Glomerular visceral epithelial cell (primary cell): Measurements from ENCODE around the gene CDK6.
"Not testable (repeated sequence)": the region's sequence is repeated elsewhere in the genome, so short reads cannot be mapped to it uniquely, and the experiment has no call there.

ENCODE experiments used
- DNase-seq: peaks from one replicate; pipeline ENCODE4 v3.0.0-alpha.2; 2016; ENCODE audit errors: extremely low spot score

The CDK6 gene

DNA sequence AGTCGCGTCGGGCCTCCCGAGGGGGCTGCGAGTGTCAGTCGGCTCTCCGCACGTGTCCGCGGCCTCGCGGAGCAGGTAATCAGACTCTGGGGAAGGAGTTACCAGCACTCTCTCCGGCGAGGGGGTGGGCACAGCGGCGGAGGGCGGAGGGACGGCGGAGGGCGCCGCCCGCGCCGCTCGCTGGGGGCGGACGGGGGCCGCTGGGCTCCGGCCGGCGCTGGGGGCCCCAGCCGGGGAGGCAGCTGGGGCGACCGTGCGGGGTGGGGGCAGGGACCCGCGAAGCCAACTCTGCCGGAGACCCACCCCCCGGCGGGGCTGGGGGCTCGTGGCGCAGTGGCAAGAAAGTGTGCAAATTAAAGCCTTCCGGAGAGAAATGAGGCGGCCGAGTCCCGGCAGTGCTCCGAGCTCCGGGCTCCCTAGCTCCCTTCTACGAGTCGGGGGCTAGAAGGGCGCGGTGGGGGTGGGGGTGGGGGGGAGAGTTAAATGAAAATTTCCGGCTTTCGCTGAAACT, at the start of gene CDK6:
Gene CDK6, minus strand, starts transcription at position 85 of the 511 bp plus-strand sequence. CDS start 3,250 bp downstream, outside the sequence.
- peak; percentile 74 for DNase-seq

- DNase-seq = not testable (repeated sequence)
Measured at GRCh38 chr7:92886039-92886438, 49.7 kb upstream of the CDK6 start.

- no peak for DNase-seq
Measured at GRCh38 chr7:92884218-92884617, 47.8 kb upstream of the CDK6 start.

DNA sequence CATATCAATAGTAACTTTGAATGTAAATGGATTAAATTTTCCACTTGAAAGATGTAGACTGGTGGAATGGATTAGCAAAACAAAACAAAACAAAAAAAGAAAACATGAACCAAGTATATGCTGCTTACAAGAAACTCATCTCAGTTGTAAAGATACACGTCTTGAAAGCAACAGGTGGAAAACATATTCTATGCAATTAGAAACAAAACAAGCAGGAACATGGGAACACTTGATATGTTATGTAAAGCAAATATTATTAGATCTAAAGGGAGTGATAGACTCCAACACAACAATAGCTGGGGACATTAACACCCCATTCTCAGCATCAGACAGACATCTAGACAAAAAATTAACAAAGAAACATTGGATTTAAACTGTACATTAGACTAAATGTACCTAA, 46.4 kb upstream of the CDK6 start:
- no peak for DNase-seq

GRCh38 chr7:92881091-92881485, 44.7 kb upstream of the CDK6 start:
- DNase-seq = no peak

DNA sequence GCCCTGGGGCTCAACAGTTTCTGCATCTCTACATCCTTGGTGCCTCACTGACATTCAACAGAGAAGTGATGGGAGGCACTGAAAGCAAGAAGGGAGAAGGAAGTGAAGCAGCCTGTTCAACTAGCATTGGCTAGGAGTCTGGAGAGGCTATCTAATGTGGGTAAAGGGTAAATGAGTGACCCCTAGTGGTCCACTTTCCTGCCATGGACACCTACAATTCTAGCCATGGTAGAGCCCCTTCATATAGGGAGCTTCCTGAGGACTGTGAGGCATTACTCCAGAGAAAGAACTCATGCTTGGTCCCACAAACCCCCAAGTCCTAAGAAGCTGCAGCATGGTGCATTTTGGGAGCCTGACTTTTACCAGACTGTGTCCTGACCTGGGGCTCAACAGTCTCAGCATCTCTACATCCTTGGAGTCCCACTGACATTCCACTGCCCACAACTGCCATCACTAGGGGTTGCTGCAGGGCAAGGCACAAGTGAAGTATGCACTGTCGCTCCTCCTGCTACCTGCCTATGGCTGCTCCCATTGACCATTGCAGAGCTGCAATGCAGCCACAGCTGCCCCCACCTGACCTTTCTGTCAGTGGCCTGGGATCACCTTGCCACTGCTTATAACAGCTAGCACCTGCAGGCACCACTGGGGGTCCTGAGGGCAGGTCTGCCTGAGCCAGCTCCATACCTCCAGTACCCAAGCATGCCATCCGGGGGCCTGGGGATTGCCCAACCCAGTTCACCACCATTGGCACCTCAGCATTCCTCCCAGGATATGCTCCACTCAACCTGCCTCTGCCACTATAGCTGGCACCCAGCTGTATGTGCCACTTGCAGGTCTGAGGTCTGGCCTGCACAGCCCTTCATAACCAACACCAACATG, 44.1 kb upstream of the CDK6 start:
- DNase-seq = no peak

- DNase-seq = no peak
Measured at GRCh38 chr7:92877367-92877766, 41.0 kb upstream of the CDK6 start.

- no peak for DNase-seq
Measured at GRCh38 chr7:92876836-92877235, 40.5 kb upstream of the CDK6 start.

DNA sequence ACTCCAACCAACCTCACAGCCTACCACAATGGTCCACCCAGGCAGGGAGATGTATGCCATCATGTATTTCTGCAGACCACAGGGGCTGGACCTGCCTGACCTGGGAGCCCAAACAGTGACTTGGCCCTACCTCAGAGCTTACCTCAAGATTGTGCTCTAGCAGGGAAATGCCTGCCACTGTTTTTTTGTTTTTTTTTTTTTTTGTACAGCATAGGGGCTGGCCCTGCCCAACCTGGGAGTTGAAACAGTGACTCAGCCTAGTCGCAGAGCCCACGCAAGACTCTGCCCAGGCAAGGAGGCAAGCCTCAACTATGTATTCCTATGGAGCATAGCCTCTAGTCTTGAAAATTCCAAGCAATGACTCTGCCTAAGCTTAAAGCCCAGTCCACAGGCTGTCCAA, 39.3 kb upstream of the CDK6 start:
- peak; percentile 7 for DNase-seq

- no peak for DNase-seq
Measured at GRCh38 chr7:92875173-92875572, 38.8 kb upstream of the CDK6 start.

DNA sequence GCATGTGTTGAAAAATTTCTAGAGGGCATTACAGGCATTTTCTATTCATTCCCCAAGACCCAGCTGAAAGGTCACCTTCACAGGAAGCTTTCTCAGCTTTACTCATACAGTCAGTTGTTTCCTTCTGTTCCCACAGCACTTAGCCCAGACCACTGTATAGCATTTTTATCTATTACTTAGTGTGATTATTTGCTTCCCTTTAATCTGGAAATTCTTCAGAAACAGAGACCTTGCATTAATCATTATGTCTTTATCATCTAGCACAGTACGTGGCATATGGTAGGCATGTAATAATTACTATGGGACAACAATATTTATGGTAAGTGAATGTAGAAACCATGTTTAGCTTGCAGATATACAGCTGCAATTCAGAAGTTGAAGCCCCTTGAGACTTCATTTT, 38.2 kb upstream of the CDK6 start:
- no peak for DNase-seq

DNA sequence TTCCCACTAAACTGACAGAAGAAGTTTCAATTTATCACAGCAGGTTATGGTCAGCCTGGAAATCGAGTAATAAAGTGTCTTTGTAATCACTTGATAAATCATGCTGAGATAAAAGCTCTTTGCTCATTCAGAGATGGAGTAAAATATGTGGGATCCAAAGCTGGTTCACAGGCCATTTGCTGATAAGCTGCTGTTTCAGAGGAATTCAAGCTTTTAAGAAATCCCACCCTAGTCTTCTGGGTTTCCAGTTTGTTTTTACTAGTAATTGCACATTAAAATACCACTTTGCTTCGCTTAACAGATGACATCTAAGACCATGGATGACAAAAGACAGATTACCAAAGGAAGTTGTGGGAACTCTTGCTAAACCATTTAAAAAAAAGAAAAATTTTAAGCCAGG, 37.4 kb upstream of the CDK6 start:
- no peak for DNase-seq

- DNase-seq = no peak
Measured at GRCh38 chr7:92872701-92873100, 36.3 kb upstream of the CDK6 start.

DNA sequence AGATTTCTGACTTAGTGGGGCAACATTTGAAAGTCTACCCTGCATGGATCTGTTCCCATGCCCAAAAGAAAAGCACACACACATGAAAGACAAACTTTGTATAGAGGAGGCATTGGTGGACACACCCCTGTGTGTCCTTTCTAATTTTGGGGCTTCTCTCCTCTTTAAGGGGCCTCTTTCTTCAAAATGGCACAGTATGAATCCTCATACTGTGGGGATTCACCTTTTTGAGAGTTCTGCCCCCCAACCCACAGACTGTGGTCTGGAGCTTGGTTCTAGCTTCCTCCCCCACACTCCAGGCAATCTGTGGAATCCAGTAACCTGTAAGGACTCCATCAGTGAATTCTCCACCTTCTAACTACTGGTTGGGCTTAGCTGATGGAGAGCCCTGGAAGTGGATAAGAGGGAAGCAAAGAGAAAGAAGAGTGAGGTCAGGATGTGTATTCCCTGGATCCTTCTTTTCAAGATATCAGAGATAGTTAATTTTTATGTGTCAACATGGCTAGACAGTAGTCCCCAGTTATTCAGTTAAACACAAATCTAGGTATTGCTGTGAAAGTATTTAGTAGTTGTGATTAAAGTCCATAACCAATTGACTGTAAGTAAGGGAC, 32.4 kb upstream of the CDK6 start:
- no peak for DNase-seq

- not testable (repeated sequence) for DNase-seq
Measured at GRCh38 chr7:92864169-92864568, 27.8 kb upstream of the CDK6 start.

DNA sequence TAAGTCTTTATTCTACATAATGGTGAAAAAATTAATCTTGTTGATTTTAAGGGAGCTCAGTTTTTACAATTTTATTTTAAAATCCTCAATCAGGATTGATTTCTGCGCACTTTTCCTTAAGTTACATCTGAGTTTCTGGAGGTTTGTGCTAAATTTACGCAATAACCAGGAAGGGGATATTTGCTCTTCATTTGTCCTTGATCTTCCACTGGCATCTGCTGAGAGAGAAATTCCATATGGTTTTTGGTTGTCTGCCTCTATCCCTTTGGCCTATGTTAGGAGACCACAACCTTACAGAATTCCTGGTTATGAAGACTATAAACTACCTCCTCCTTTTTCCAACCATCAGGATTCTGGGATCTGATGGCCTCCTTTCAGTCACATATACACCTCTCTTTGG, 20.1 kb upstream of the CDK6 start:
- DNase-seq = no peak

DNA sequence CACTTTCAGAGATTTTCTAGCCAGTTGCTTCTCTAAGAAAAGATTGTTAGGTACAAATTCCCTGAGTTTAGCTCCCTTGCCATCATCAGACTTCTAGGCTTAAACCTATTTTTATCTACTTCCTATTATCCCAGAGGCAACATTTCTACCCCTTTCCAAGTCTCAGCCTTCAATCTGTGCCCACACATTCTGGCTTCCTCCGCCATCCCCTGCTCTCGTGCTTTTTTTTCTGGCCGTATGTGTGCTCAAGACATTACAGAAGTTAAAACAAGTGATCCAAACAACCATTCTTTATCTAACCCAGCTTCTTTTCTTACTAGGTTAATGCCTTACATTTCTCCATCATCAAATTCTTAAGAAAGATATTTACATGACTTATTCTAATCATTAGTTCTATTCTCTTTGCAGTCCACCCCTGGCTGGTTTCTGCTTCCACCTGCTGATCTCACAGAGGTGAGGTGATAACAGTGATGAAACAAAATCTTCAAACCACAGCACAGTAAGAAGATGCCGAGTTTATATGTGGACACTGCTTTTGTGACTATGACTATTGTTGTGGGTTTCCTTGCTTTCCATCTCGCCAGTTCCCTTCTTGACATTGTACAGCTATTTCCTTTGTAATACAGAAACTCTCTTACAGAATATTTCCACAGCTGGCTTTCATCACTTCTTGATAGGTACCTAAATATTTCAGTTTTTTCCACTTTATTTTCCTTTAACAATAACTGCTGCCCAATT, 18.3 kb upstream of the CDK6 start:
- no peak for DNase-seq

DNA sequence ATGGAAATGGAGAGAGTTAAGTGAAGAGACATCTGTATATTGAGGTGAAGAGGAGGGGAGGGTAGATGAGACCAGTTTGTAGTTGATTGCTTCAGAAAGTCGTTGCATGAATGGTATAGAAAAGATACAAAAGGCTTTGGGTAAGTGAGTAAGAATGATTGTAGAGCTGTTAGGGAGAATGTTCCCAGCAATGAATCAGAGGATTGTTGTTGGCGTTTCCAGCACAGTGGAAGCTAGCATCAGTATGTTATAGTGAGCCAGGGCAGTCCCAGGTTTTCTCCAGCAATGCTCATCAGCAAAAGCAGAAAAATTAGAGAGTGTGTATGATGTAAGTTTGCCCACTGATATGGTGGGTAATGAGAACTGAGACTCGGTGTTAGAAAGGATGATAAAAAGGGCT, 15.4 kb upstream of the CDK6 start:
- no peak for DNase-seq

- no peak for DNase-seq
Measured at GRCh38 chr7:92850516-92850915, 14.1 kb upstream of the CDK6 start.

DNA sequence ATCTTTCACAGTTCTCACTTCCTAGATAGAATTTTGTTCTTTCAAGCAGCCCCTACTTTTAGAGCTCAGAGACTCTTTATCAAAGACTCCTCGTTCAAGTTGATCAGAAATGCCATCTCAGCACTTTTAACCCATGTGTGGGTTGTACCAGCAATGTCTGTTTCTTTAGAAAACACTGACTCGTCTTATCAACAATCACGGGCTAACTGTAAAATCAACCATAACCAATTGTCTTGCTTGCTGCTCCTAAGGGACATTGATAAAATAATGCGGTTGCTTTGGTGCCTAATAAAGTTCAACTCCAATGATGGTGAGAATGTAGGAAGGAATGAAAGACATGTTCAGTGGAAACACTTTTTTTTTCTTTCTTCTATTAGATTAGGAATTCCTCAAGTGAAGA, 12.9 kb upstream of the CDK6 start:
- DNase-seq = no peak

GRCh38 chr7:92848851-92849250, 12.5 kb upstream of the CDK6 start:
- DNase-seq = no peak

DNA sequence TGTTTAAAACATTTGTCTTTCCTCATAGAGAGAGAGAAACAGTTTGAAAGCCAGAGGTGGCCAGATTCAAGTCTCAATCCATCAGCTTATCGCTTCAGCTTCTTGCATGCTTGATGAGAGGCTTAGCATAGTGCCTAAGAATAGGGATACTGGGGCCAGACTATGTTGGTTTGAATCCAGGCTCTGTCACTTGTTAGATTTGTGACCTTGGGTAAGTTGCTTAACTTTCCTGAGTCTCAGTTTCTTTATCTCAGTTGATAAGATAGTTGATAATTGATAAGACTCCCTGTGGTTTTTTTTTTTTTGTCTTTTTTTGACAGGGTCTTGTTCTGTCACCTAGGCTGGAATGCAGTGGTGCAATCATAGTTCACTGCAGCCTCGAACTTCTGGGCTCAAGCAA, 12.1 kb upstream of the CDK6 start:
- DNase-seq = no peak

- no peak for DNase-seq
Measured at GRCh38 chr7:92847305-92847704, 10.9 kb upstream of the CDK6 start.
